Measurements from ENCODE around the gene SLX4. TPM values are rescaled to one million over a fixed set of nuclear protein-coding genes. Genes with fewer than 3 reads are reported as not detected.

Gene SLX4
- total and polyA plus RNA-seq, 2 donors (not counting 1 experiment from before 2014, with no cell fraction given), result 5.4 to 13.3 TPM

- ChIA-PET CTCF (no interaction called here), POLR2A (no interaction called here)
- H3K27ac Mint-ChIP-seq, result no peak overlapping the region
- H3K27me3 Mint-ChIP-seq, result no peaks in the 10 kb centered on the region
- H2AFZ ChIP-seq (ENCODE audit: insufficient read depth, low read depth, low read length, poor library complexity, severe bottlenecking), result no peak overlapping the region
- H3K4me1 Mint-ChIP-seq, result peaks cover 6% of the 10 kb centered on the region
- no peak overlapping the region for H3K27ac ChIP-seq (ENCODE audit: low read length in 2 of 2)
- ATAC-seq (ENCODE audit: low read depth) (no peak), DNase-seq (no peak)
- H3K9me3 ChIP-seq (ENCODE audit: control extremely low read depth in 1 of 3, control insufficient read depth in 2 of 3, insufficient read depth in 1 of 3, low read length in 2 of 3), result no peaks in the 10 kb centered on the region
- intact Hi-C loops (cut with micrococcal nuclease), result no loop called here
- no peak overlapping the region for H3K4me3 Mint-ChIP-seq
- H3K9me3 Mint-ChIP-seq (ENCODE audit: insufficient read depth), result no peaks in the 10 kb centered on the region
- H3K4me2 ChIP-seq (replicated peaks; ENCODE audit: low read depth, low read length, poor library complexity, severe bottlenecking), result no peak overlapping the region
- peaks cover 0 to 37% of the 10 kb centered on the region in 2 experiments for H3K36me3 ChIP-seq (replicated peaks in 1 of 2; ENCODE audit: control extremely low read depth in 1 of 2, control insufficient read depth in 1 of 2, extremely low read depth in 1 of 2, insufficient read depth in 2 of 2, low read length in 1 of 2)
- TF ChIP-seq EZH2 (IDR thresholded peaks at IDR 0.05; ENCODE audit: borderline replicate concordance, insufficient read depth, low read depth, low read length, poor library complexity, severe bottlenecking), result no peak
- TF ChIP-seq, protein P1, sequence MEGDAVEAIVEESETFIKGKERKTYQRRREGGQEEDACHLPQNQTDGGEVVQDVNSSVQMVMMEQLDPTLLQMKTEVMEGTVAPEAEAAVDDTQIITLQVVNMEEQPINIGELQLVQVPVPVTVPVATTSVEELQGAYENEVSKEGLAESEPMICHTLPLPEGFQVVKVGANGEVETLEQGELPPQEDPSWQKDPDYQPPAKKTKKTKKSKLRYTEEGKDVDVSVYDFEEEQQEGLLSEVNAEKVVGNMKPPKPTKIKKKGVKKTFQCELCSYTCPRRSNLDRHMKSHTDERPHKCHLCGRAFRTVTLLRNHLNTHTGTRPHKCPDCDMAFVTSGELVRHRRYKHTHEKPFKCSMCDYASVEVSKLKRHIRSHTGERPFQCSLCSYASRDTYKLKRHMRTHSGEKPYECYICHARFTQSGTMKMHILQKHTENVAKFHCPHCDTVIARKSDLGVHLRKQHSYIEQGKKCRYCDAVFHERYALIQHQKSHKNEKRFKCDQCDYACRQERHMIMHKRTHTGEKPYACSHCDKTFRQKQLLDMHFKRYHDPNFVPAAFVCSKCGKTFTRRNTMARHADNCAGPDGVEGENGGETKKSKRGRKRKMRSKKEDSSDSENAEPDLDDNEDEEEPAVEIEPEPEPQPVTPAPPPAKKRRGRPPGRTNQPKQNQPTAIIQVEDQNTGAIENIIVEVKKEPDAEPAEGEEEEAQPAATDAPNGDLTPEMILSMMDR (IDR thresholded peaks at IDR 0.05), result no peak
- peaks cover 34% of the 10 kb centered on the region for H3K79me2 ChIP-seq (ENCODE audit: control insufficient read depth, insufficient read depth, low read length)
- H3K27me3 ChIP-seq (replicated peaks in 1 of 4; ENCODE audit: control extremely low read depth in 1 of 4, control insufficient read depth in 3 of 4, insufficient read depth in 4 of 4, low read length in 3 of 4), result no peaks in the 10 kb centered on the region
- no peak overlapping the region for H3K9ac ChIP-seq (ENCODE audit: low read length)
- no peaks in the 10 kb centered on the region for H4K20me1 ChIP-seq (ENCODE audit: control insufficient read depth, insufficient read depth, low read length, poor library complexity, severe bottlenecking)
- WGBS (ENCODE audit: insufficient coverage), result 97% methylated on average over 13 of the region's 14 CpGs
- H3K4me3 ChIP-seq (ENCODE audit: control extremely low read depth in 1 of 5, extremely low read depth in 1 of 5, insufficient read depth in 1 of 5, low read depth in 2 of 5, low read length in 4 of 5), result no peak overlapping the region
- peaks cover 0 to 14% of the 10 kb centered on the region in 2 donors for H3K4me1 ChIP-seq (ENCODE audit: control insufficient read depth in 2 of 2, insufficient read depth in 2 of 2, low read length in 2 of 2)
Measured at GRCh38 chr16:3643095-3643730, 31.8 kb upstream of the SLX4 start.

- TF ChIP-seq, protein P1 (IDR thresholded peaks at IDR 0.05), result no peak
- no peak for TF ChIP-seq EZH2 (IDR thresholded peaks at IDR 0.05; ENCODE audit: borderline replicate concordance, insufficient read depth, low read depth, low read length, poor library complexity, severe bottlenecking)
- H3K9me3 Mint-ChIP-seq (ENCODE audit: insufficient read depth), result no peaks in the 10 kb centered on the region
- Histone ChIP-seq H3K9ac (ENCODE audit: low read length) (no peak overlapping the region), H3K36me3 (replicated peaks in 1 of 2; ENCODE audit: control extremely low read depth in 1 of 2, control insufficient read depth in 1 of 2, extremely low read depth in 1 of 2, insufficient read depth in 2 of 2, low read length in 1 of 2) (peaks cover 0 to 37% of the 10 kb centered on the region in 2 experiments), H3K27ac (ENCODE audit: low read length in 2 of 2) (no peak overlapping the region), H4K20me1 (ENCODE audit: control insufficient read depth, insufficient read depth, low read length, poor library complexity, severe bottlenecking) (no peaks in the 10 kb centered on the region), H3K4me3 (ENCODE audit: control extremely low read depth in 1 of 5, extremely low read depth in 1 of 5, insufficient read depth in 1 of 5, low read depth in 2 of 5, low read length in 4 of 5) (no peak overlapping the region), H2AFZ (ENCODE audit: insufficient read depth, low read depth, low read length, poor library complexity, severe bottlenecking) (no peak overlapping the region), H3K27me3 (replicated peaks in 1 of 4; ENCODE audit: control extremely low read depth in 1 of 4, control insufficient read depth in 3 of 4, insufficient read depth in 4 of 4, low read length in 3 of 4) (no peaks in the 10 kb centered on the region), H3K4me2 (replicated peaks; ENCODE audit: low read depth, low read length, poor library complexity, severe bottlenecking) (no peak overlapping the region), H3K4me1 (ENCODE audit: control insufficient read depth in 2 of 2, insufficient read depth in 2 of 2, low read length in 2 of 2) (peaks cover 6 to 20% of the 10 kb centered on the region in 2 donors), H3K79me2 (ENCODE audit: control insufficient read depth, insufficient read depth, low read length) (peaks cover 41% of the 10 kb centered on the region), H3K9me3 (ENCODE audit: control extremely low read depth in 1 of 3, control insufficient read depth in 2 of 3, insufficient read depth in 1 of 3, low read length in 2 of 3) (no peaks in the 10 kb centered on the region)
- no peak for DNase-seq
- no peak for ATAC-seq (ENCODE audit: low read depth)
- H3K4me3 Mint-ChIP-seq, result no peak overlapping the region
- CTCF ChIA-PET, result no interaction called here
- POLR2A ChIA-PET, result no interaction called here
- peaks cover 12% of the 10 kb centered on the region for H3K4me1 Mint-ChIP-seq
- no peak overlapping the region for H3K27ac Mint-ChIP-seq
- intact Hi-C loops (cut with micrococcal nuclease), result no loop called here
- 96% methylated on average over 20 of the region's 21 CpGs for WGBS (ENCODE audit: insufficient coverage)
- no peaks in the 10 kb centered on the region for H3K27me3 Mint-ChIP-seq
Measured at GRCh38 chr16:3642397-3643094, 31.1 kb upstream of the SLX4 start.
